GM18505 (cell line): ENCODE measurements around the gene ZNF609.

Experiments
- ATAC-seq: cut with Tn5 transposase; IDR thresholded peaks from one replicate; pipeline ENCODE4 v1.9.1; 2021; ENCODE audit not compliant: unreplicated experiment
- POLR2A ChIP-seq: IDR thresholded peaks from 4 replicates; pipeline ENCODE4 v1.6.1; 2011; ENCODE audit warnings: borderline replicate concordance; ENCODE audit not compliant: insufficient read depth, insufficient read length; ENCODE audit errors: extremely low read depth

Gene ZNF609

GRCh38 chr15:64552281-64552948, 92.0 kb downstream of the ZNF609 start:
- ATAC-seq: no peak
- no peak for TF ChIP-seq POLR2A

- TF ChIP-seq POLR2A: no peak
- no peak for ATAC-seq
Observed at GRCh38 chr15:64558460-64559179, 98.2 kb downstream of the ZNF609 start.

GRCh38 chr15:64559243-64559642, 98.9 kb downstream of the ZNF609 start:
- no peak for TF ChIP-seq POLR2A
- ATAC-seq: no peak

- no peak for ATAC-seq
- no peak for TF ChIP-seq POLR2A
Observed at GRCh38 chr15:64560501-64560900, 100.1 kb downstream of the ZNF609 start.

- no peak for TF ChIP-seq POLR2A
- ATAC-seq: no peak
Observed at GRCh38 chr15:64560998-64561397, 100.6 kb downstream of the ZNF609 start.

GRCh38 chr15:64562003-64562640, 101.7 kb downstream of the ZNF609 start:
- no peak for TF ChIP-seq POLR2A
- ATAC-seq: no peak

GRCh38 chr15:64566102-64566501, 105.7 kb downstream of the ZNF609 start:
- TF ChIP-seq POLR2A: no peak
- ATAC-seq: no peak

- no peak for ATAC-seq
- TF ChIP-seq POLR2A: no peak
Observed at GRCh38 chr15:64566629-64567427, 106.5 kb downstream of the ZNF609 start.

- no peak for ATAC-seq
- no peak for TF ChIP-seq POLR2A
Observed at GRCh38 chr15:64568765-64569164, 108.4 kb downstream of the ZNF609 start.

GRCh38 chr15:64571857-64572291, 111.5 kb downstream of the ZNF609 start:
- no peak for TF ChIP-seq POLR2A
- ATAC-seq: peak; percentile 52

- no peak for ATAC-seq
- no peak for TF ChIP-seq POLR2A
Observed at GRCh38 chr15:64572856-64573255, 112.5 kb downstream of the ZNF609 start.

GRCh38 chr15:64574301-64575017, 114.1 kb downstream of the ZNF609 start:
- no peak for TF ChIP-seq POLR2A
- ATAC-seq: no peak
